Fibroblast of gingiva (primary cell): Measurements from ENCODE around the gene TRABD2B.

Source experiments
- DNase-seq: peaks from one replicate; pipeline ENCODE4 v3.0.0-alpha.2; 2011; ENCODE audit warnings: low read depth

TRABD2B gene

GRCh38 chr1:47849591-47850261, 147.5 kb downstream of the TRABD2B start:
- DNase-seq, result peak; percentile 47

- DNase-seq, result no peak
Observed at GRCh38 chr1:47849005-47849521, 148.1 kb downstream of the TRABD2B start.

- no peak for DNase-seq
Observed at GRCh38 chr1:47847763-47848162, 149.4 kb downstream of the TRABD2B start.

GRCh38 chr1:47844558-47844955, 152.6 kb downstream of the TRABD2B start:
- DNase-seq, result no peak

- no peak for DNase-seq
Observed at GRCh38 chr1:47843781-47844557, 153.2 kb downstream of the TRABD2B start.

- DNase-seq, result no peak
Observed at GRCh38 chr1:47843059-47843458, 154.1 kb downstream of the TRABD2B start.

- DNase-seq, result no peak
Observed at GRCh38 chr1:47842228-47842919, 154.8 kb downstream of the TRABD2B start.

- DNase-seq, result no peak
Observed at GRCh38 chr1:47841356-47841755, 155.8 kb downstream of the TRABD2B start.

- no peak for DNase-seq
Observed at GRCh38 chr1:47840393-47841190, 156.6 kb downstream of the TRABD2B start.

- no peak for DNase-seq
Observed at GRCh38 chr1:47839433-47839760, 157.8 kb downstream of the TRABD2B start.

- DNase-seq, result no peak
Observed at GRCh38 chr1:47838562-47839432, 158.4 kb downstream of the TRABD2B start.

GRCh38 chr1:47837866-47838561, 159.2 kb downstream of the TRABD2B start:
- no peak for DNase-seq

GRCh38 chr1:47837056-47837830, 159.9 kb downstream of the TRABD2B start:
- DNase-seq, result no peak

GRCh38 chr1:47835409-47835808, 161.8 kb downstream of the TRABD2B start:
- DNase-seq, result no peak

- no peak for DNase-seq
Observed at GRCh38 chr1:47834326-47834725, 162.9 kb downstream of the TRABD2B start.

- DNase-seq, result no peak
Observed at GRCh38 chr1:47830641-47831333, 166.4 kb downstream of the TRABD2B start.

- DNase-seq, result no peak
Observed at GRCh38 chr1:47830021-47830420, 167.2 kb downstream of the TRABD2B start.

- no peak for DNase-seq
Observed at GRCh38 chr1:47828978-47829377, 168.2 kb downstream of the TRABD2B start.

GRCh38 chr1:47827109-47827508, 170.1 kb downstream of the TRABD2B start:
- no peak for DNase-seq
